HG03432 (cell line): Measurements from ENCODE around the gene MSI1.

Experiments used
- ATAC-seq: cut with Tn5 transposase; IDR thresholded peaks from one replicate; pipeline ENCODE4 v1.9.1; 2021; ENCODE audit warnings: mild to moderate bottlenecking, moderate library complexity; ENCODE audit not compliant: unreplicated experiment

Gene MSI1

GRCh38 chr12:120368789-120369602, at the start of gene MSI1:
Gene MSI1, minus strand, starts transcription at chr12:120369164. Its CDS starts 73 bp downstream, at chr12:120369091.
- no peak for ATAC-seq

GRCh38 chr12:120417917-120418580, 49.1 kb upstream of the MSI1 start:
- ATAC-seq, result no peak

GRCh38 chr12:120416490-120417216, 47.7 kb upstream of the MSI1 start:
- no peak for ATAC-seq

DNA sequence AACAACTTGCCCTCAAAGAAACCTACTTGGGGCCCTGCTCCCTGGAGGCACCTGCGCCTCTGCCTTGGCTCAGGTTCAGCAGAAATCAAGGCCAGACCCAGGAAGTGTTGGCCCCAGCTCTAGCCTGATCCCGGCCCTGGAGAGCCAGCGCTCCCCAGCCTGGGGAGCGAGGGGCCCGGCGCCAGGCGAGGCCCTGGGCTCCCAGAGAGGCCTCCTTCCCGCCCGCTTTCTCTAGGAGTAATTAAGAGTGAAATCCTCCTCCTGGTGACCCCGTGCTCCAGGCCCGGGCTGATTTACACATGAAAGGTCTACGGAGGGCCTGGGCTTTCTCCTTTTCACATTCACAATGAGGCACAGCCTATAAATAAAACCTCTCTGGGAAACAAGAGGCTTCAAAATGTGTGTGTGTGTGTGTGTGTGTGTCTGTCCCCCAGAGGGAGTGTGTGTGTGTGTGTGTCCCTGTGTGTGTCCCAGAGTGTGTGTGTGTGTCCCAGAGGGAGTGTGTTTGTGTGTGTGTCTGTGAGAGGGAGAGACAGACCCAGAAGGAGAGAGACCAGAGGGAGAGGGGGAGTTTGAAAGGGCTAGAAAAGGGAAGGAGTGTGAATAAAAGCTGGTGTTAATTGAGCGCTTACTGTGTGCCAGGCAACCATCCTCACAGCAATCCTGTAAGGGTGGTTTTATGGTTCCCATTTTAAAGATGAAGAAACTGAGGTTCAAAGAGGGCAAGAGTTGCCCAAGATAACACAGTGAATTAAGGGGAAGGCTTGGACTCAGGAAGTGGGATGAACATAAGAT, 45.1 kb upstream of the MSI1 start:
- ATAC-seq, result no peak

GRCh38 chr12:120412421-120412820, 43.5 kb upstream of the MSI1 start:
- ATAC-seq, result no peak

GRCh38 chr12:120408771-120409170, 39.8 kb upstream of the MSI1 start:
- no peak for ATAC-seq

DNA sequence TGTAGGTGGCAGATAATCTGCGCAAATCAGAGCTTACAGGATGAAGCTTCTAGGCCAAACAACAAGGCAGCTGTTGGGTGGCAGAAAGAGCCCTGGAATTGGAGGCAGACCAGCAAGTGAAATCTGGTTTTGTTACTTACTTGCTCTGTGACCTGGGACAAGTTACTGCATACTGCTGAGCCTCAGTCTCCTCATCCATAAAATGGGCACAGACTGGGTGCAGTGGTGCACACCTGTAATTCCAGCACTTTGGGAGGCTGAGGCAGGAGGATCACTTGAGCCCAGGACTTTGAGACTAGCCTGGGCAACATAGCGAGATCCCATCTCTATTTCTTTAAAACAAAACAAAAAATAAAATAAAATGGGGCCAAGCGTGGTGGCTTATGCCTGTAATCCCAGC, 37.6 kb upstream of the MSI1 start:
- ATAC-seq, result no peak

DNA sequence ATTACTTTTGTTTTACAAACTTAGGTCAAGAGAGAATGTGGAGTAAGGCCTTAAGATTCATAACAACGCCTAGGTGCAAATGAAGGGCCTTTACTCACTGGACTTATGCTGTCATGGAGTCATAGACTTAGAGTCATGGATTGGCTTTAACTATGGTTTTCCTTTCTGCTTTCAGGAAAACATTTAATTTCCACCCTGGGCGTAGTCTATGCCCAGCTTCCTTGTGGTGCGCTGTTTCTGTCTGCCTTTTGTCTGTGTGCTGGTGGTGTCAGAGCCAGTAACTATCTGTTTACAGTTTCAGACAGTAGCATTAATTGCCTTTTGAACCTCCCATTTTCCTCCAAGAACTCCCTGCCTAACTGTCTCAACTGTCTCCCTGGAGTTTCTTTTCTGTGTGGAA, 37.1 kb upstream of the MSI1 start:
- ATAC-seq, result no peak

DNA sequence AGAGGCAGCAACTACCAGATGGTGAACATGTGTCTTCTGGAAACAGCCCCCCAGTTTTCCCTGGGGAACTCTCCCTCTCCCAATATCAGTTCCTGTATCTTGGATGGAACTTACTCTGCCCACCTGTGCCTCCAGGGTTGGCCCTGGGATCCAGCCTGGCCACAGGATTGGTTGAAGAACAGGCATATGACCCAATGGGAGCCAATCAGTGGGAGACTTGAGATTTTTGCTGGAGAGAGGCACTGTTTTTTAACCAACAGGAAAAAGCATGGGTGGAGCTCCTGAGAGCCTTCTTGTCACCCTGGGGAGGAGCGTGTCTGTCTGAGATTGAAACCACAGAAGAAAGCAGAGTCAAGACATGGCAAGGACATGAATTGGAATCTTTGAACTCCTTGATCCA, 35.3 kb upstream of the MSI1 start:
- no peak for ATAC-seq

DNA sequence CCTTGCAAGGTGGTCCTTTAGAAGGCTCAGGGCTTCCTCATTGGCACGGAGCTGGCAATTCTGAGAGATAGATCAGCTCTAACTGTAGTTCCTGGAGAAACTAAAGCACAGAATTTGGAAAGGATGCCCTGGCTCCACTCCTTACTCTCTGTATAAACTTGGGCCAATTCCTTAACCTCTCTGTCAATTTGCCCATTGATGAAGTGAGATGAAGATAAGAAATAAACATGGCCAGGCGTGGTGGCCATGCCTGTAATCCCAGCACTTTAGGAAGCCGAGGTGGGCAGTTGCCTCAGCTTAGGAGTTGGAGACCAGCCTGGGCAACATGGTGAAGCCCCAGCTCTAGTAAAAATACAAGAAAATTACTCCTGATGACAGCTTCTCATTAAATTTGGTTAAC, 34.9 kb upstream of the MSI1 start:
- ATAC-seq, result no peak

- ATAC-seq, result no peak
These were observed 33.3 kb upstream of the MSI1 start for GRCh38 chr12:120402217-120402616.

- ATAC-seq, result no peak
These were observed 30.6 kb upstream of the MSI1 start for GRCh38 chr12:120399531-120399930.

DNA sequence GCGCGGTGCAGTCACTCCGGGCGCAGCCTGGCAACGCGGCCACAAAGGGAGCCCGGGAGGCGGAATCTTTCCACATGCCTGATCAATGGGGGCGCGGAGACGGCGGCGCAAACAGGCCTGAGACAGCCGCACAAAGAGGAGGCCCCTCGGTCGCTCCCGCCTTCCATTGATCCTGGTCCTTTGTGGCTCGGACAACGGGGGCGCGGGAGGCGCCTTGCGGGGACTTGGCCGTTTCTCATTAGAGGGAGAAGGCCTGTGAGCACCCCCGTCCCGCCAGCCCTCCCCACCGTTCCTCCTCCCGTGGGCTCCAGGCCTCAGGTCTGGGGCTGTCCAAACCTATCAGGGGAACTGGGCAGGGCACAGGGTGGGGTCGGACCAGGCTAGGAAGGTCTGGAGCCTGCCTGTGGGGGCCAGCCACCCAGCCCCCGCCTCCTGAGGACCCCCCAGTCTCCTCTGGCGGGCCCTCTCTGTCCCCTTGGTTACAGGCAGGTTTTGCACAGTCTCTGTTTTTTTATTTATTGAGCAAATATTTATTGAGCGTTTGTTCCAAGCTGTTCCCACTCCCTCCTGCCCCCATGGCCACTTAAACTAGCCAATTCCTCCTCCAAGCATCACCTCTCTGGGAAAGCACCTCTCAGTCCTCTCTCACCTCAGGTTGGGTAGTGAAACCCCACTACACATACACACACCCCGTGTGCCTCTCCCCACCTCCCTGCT, 29.0 kb upstream of the MSI1 start:
- ATAC-seq, result no peak

DNA sequence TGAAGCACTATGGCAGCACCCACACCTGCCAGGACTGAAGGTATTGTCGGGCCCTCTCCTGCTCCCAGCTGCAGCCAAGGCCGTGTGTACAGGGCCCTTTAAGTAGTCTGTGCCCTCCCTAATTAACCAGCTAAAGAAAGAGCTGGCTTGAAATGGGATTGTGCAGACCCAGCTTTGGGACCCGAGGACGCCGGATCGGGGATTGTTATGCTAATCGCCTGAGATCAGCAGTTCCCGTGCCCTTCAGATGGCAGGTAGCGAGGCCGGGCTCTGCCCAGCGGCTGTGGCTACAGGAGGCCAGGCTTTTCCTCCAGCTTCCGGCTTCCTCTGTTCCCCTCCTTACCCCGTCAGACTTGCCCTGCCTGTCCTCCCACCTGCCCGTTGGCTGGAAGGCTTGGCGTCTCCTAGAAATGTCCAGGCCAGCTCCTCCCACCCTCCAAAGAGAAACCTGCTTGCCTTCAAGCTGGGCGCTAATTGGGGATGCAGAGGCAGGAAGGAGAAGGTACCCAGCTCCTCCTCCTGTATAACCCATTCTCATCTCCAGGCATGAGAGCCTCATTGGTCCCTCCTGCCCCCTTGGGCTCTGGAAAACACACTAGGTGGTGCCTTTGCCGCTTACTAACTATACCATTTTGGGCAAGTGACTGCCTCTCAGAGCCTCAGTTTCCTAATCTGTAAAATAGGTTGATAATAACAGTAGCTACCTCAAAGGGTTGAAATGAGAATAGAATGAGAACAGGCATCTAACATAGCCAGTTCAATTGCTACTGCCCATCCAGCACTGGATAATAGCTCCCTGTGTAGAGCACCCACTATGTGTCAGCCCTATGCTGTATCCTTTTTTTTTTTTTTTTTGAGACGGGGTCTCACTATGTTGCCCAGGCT, 25.8 kb upstream of the MSI1 start:
- ATAC-seq, result no peak

- ATAC-seq, result no peak
These were observed 21.7 kb upstream of the MSI1 start for GRCh38 chr12:120390540-120391120.

DNA sequence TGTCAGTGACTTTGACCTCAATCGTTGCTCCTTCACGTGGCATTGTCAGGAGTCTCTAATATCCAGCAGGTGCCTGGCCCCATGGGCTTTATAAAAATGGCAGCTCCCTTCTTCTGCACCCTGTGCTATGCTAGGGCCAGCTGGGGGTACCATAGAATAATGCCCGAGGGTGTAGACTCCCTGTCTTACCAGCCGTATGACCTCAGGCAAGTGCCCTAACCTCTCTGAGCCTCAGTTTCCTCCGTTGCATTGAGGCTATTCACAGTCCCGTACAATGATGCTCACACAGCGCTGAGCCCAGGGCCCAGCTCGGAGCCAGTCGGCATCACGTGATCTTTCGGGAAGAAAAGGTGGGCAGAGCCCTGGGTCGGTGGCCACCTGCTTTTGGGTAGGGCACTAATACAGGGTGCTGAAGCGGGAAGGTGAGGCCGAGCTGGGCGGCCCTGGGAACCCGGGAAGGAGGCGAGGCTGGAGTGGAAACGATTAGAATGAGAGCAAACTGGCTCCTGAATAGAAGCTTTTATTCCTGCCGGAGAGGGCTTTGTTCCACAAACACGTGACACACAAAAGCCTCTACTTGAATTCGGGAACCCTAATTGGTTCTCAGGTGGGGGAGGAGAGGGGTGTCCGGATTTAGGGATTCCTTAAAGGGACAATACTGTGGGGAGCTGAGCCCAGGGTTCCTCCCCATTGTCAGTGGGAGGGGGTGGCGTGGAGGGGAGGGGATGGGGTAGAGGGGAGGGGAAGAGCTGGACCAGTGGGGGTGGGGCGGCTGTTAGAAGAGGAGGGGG, 19.9 kb upstream of the MSI1 start:
- ATAC-seq, result no peak

DNA sequence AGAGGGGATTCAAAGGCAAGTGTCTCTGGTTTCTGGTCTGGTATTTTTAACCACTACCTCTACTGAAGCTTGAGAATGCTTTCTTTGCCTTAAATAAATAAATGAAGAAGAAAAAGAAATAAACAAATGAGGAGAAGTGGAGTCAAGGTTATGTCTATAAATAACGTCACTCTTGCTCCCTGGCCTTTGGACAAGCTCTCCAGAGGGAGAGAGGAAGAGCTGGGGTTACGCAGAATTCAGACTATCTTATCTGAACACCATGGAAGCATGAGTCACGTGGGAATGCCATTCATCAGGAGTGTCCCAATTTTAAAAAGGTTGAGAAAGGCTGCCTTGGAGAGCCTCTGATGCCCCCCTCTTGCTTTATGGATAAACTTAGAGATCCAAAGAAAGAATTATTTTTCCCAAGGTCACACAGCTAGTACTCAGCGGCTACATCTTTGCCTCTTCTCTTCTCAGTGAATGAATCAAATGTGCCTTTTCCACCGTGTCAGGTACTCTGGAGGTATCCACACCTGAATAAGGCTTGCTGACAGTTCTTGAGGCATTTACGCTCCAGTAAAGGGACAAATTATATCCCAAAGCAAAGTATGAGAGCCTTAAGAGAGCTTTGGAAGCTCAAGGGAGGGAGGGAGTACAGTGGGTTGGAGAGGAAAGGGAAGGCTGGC, 12.9 kb upstream of the MSI1 start:
- ATAC-seq, result no peak

DNA sequence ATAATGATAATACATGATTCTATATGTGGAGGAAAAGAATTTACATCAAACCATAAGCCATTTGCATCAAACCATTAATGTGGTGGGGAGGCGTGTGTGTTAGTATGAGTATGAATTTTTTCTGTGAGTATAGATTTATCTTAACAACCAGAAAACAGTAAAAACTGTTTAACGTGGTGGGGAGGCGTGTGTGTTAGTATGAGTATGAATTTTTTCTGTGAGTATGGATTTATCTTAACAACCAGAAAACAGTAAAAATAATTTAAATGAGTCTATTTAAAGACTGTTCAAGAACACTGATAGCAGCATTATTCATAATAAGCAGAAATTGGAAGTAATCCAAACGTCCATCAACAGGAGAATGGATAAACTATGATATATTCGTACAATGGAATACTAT, 9.1 kb upstream of the MSI1 start:
- ATAC-seq, result no peak
